Muscle layer of colon (tissue), 2 donors: ENCODE measurements around the gene CLSTN1.

Source experiments
- H3K27ac ChIP-seq: one replicate; pipeline ENCODE4 v1.7.0; 2013; ENCODE audit warnings: low read depth, mild to moderate bottlenecking, low read length, moderate library complexity
- H3K27me3 ChIP-seq, 2 donors: one replicate each; pipeline ENCODE4 v1.7.0; 2013; ENCODE audit warnings: low read length in 2 of 2, mild to moderate bottlenecking in 2 of 2; ENCODE audit not compliant: insufficient read depth in 2 of 2, control insufficient read depth in 1 of 2
- H3K36me3 ChIP-seq: one replicate; pipeline ENCODE4 v1.7.0; 2013; ENCODE audit warnings: mild to moderate bottlenecking, low read length; ENCODE audit not compliant: insufficient read depth
- H3K4me1 ChIP-seq: one replicate; pipeline ENCODE4 v1.7.0; 2013; ENCODE audit warnings: mild to moderate bottlenecking, low read length; ENCODE audit not compliant: insufficient read depth
- H3K4me3 ChIP-seq, 2 donors: one replicate each; pipeline ENCODE4 v1.7.0; 2013; ENCODE audit warnings: low read length in 2 of 2, low read depth in 1 of 2, mild to moderate bottlenecking in 1 of 2, moderate library complexity in 1 of 2
- H3K9ac ChIP-seq: one replicate; pipeline ENCODE4 v1.7.0; 2013; ENCODE audit warnings: low read length
- H3K9me3 ChIP-seq: one replicate; pipeline ENCODE4 v1.7.0; 2013; ENCODE audit warnings: mild to moderate bottlenecking, low read length
- donor health status: abdominal sarcoma.
- donor health status: Adenocarcinoma of cecum.

Gene CLSTN1

DNA sequence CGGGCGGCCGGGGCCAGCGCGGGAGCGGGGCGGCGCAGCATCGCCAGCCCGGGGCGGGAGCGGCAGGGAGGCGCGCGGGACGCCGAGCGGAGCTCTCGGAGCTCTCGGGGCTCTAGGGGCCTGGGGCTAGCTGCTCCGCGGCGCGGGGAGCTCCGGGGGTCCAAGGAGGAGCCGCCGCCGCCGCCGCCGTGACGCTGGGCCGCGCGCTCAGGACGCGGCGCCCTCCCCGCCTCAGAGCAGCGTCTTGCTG, 147 bp downstream of the CLSTN1 start:
- Histone ChIP-seq H3K36me3 (no peaks in the 10 kb centered on the region), H3K27me3 (no peaks in the 10 kb centered on the region), H3K9ac (no peak overlapping the region), H3K9me3 (no peaks in the 10 kb centered on the region), H3K27ac (peak overlapping the region; percentile 56), H3K4me3 (peak overlapping the region in 1 of 2 donors; percentile 81), H3K4me1 (peaks cover 30% of the 10 kb centered on the region)

DNA sequence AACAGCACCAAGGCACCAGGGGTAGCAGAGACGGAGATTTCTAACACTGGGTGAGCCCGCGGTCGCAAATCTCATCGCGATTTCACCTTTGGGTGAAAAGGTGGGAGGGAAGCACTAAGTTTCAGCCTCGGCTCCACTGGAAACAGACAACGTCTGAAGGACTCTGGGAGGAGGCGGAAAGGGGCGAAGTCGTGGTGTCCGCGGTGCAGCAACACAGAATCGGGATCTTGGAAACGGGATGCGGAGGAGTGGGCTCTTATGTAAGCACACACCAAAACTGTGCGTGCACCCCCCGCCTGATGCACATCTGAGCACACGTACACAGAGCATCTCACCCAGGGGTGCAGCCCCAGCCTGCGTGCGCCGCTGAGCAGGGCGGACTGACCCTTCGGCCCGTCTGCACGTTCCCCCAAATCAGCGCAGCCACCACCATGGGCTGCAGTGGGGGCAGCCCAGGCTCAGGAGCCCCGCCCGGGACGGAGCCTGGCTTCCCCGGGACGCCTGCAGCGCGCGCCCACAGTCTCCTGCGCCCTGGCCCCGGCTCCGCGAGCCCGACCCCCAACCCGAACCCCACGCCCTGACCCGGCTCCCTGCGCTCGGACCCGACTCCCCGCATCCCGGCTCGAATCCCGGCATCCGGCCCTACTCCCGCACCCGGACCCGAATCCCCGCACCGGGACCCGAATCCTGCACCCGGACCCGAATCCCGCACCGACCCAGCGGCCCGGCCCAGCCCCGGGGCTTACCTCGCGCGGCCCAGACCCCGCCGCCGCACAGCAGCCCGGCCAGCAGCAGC, 670 bp downstream of the CLSTN1 start:
- Histone ChIP-seq H3K4me3 (peak overlapping the region; percentile 81), H3K36me3 (no peaks in the 10 kb centered on the region), H3K27ac (peak overlapping the region; percentile 56), H3K9me3 (no peaks in the 10 kb centered on the region), H3K9ac (peak overlapping the region; percentile 16), H3K27me3 (no peaks in the 10 kb centered on the region), H3K4me1 (peaks cover 30% of the 10 kb centered on the region)

DNA sequence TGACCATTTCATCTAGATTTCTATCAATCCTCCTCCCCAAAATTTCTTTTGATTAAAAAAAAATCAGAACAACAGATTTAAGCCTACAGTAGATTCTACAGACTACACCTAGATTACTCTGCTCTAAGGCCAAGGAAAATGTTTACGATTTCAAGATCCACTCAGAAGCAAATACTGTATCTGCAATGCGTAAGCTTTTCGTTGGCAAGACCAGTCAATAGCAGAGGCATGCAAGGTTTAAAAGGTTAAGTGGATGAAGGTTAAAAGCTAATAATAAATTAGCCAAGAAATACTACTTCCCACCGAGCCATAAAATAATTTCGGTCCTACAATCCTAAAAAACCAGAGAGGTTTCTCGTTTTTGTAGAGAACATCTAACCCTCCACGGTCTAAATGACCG, 1.3 kb downstream of the CLSTN1 start:
- no peaks in the 10 kb centered on the region for H3K9me3 ChIP-seq
- no peaks in the 10 kb centered on the region for H3K27me3 ChIP-seq
- H3K9ac ChIP-seq: peak overlapping the region; percentile 16
- H3K36me3 ChIP-seq: no peaks in the 10 kb centered on the region
- peaks cover 30% of the 10 kb centered on the region for H3K4me1 ChIP-seq
- H3K27ac ChIP-seq: peak overlapping the region; percentile 56
- peak overlapping the region; percentile 81 for H3K4me3 ChIP-seq

DNA sequence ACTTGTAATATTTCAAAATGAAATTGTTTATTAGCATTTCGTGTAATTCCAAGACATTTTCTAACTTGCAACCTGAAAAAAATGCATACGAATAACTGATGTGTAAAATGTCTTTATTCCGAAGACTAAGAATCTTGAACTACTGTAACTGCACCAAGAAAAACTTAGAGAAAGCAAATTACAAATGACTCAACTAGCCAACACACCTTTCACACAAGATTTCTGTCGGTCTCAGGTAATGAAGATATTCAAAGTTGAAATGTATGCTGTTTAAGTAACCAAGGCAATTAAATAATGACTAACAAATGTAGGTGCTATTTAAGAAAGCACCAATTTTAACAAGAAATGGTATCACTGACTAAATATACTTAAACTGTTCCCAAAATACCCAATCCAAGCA, 2.1 kb downstream of the CLSTN1 start:
- H3K4me3 ChIP-seq: no peak overlapping the region
- H3K9ac ChIP-seq: no peak overlapping the region
- no peaks in the 10 kb centered on the region for H3K27me3 ChIP-seq
- no peaks in the 10 kb centered on the region for H3K36me3 ChIP-seq
- peaks cover 30% of the 10 kb centered on the region for H3K4me1 ChIP-seq
- no peaks in the 10 kb centered on the region for H3K9me3 ChIP-seq
- no peak overlapping the region for H3K27ac ChIP-seq

DNA sequence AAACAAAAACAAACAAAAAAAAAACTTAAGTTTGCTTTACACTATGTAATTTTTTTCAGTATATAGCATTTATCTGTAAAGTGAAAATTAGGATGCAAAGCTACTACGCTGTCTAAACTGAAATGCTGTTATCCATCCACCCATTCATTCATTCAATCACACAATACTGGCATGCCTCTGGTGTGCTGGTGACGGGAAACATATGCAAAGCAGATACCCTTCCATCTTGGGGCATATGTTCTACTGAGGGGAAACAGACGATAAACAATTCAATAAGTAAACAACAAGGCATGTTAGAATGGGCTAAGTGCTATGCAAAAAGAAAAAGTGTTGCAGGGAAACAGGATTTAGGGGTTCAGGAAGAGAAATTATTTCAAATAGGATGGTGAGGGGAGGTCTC, 3.2 kb downstream of the CLSTN1 start:
- peaks cover 25% of the 10 kb centered on the region for H3K4me1 ChIP-seq
- H3K27me3 ChIP-seq: no peaks in the 10 kb centered on the region
- H3K4me3 ChIP-seq: no peak overlapping the region
- H3K36me3 ChIP-seq: no peaks in the 10 kb centered on the region
- no peaks in the 10 kb centered on the region for H3K9me3 ChIP-seq
- H3K27ac ChIP-seq: no peak overlapping the region
- H3K9ac ChIP-seq: no peak overlapping the region

DNA sequence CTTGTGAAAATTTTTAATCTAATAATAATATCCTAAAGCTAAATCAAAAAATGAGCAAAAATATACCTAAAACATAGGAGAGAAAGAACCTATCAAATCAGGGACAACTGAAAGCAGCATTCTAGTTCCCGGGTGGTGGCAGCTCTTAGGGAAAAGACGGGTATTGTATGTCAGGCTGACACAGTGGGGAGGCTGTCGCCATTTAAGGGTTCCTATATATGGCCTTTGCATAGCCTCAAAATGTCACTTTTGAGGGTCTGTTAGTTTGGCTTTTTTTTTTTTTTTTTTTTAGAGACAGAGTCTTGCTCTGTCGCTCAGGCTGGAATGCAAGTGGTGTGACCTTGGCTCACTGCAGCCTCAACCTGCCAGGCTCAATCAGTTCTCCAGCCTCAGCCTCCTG, 6.0 kb downstream of the CLSTN1 start:
- no peak overlapping the region for H3K27ac ChIP-seq
- no peaks in the 10 kb centered on the region for H3K9me3 ChIP-seq
- H3K36me3 ChIP-seq: no peaks in the 10 kb centered on the region
- H3K4me3 ChIP-seq: no peak overlapping the region
- H3K9ac ChIP-seq: no peak overlapping the region
- no peaks in the 10 kb centered on the region for H3K27me3 ChIP-seq
- peaks cover 13% of the 10 kb centered on the region for H3K4me1 ChIP-seq

DNA sequence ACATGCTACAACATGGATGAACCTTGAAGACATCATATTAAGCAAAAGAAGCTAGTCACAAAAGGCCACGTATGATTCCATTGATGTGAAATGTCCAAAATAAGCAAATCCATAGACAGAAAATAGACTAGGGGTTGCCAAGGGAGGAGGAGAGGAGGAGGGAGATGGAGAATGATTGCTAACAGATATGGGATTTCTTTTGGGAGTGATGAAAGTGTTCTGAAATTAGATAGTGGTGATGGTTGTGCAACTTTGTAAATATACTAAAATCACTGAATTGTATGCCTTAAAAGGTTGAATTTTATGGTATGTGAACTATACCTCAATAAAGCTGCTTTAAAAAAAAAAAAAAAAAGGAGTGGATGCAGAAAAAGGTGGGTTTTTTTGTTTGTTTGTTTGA, 7.6 kb downstream of the CLSTN1 start:
- H3K4me3 ChIP-seq: no peak overlapping the region
- H3K9me3 ChIP-seq: no peaks in the 10 kb centered on the region
- H3K4me1 ChIP-seq: peaks cover 3% of the 10 kb centered on the region
- H3K27me3 ChIP-seq: no peaks in the 10 kb centered on the region
- H3K27ac ChIP-seq: no peak overlapping the region
- H3K9ac ChIP-seq: no peak overlapping the region
- H3K36me3 ChIP-seq: no peaks in the 10 kb centered on the region

DNA sequence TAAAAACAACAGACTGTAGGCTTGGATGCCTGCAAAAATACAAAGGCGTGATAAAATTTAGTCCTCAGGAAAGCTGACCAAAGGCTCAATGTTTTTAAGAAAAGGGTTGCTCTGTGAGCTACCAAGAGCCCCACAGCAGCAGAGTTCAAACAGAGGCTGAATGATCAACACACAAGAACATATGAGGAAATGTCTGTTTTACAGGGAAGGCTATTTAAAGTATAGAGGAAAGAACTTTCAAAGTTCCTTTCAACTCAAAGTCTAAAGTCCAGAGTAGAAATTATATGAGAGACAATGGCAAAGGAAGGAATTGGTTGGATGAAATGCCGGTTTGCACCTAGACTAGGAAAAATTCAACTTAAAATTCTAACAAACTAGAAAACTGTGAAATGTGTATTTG, 8.6 kb downstream of the CLSTN1 start:
- Histone ChIP-seq H3K36me3 (no peaks in the 10 kb centered on the region), H3K9me3 (no peaks in the 10 kb centered on the region), H3K27me3 (no peaks in the 10 kb centered on the region), H3K4me3 (no peak overlapping the region), H3K27ac (no peak overlapping the region), H3K9ac (no peak overlapping the region), H3K4me1 (peaks cover 4% of the 10 kb centered on the region)

DNA sequence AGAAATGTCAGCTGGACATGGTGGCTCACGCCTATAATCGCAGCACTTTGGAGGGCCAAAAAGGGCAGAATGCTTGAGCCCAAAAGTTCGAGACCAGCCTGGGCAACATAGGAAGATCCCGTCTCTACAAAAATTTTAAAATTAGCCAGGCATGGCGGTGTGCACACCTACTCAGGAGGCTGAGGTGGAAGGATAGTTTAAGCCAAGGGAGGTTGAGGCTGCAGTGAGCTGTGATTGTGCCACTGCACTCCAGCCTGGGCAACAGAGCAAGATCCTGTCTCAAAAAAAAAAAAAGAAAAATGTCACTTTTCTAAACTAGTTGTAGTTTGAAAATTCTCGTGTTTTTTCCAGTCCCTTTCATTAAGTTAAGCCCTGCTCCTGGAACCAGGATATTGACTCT, 9.1 kb downstream of the CLSTN1 start:
- Histone ChIP-seq H3K36me3 (no peaks in the 10 kb centered on the region), H3K27ac (no peak overlapping the region), H3K9me3 (no peaks in the 10 kb centered on the region), H3K4me3 (no peak overlapping the region), H3K27me3 (no peaks in the 10 kb centered on the region), H3K9ac (no peak overlapping the region), H3K4me1 (peaks cover 4% of the 10 kb centered on the region)

DNA sequence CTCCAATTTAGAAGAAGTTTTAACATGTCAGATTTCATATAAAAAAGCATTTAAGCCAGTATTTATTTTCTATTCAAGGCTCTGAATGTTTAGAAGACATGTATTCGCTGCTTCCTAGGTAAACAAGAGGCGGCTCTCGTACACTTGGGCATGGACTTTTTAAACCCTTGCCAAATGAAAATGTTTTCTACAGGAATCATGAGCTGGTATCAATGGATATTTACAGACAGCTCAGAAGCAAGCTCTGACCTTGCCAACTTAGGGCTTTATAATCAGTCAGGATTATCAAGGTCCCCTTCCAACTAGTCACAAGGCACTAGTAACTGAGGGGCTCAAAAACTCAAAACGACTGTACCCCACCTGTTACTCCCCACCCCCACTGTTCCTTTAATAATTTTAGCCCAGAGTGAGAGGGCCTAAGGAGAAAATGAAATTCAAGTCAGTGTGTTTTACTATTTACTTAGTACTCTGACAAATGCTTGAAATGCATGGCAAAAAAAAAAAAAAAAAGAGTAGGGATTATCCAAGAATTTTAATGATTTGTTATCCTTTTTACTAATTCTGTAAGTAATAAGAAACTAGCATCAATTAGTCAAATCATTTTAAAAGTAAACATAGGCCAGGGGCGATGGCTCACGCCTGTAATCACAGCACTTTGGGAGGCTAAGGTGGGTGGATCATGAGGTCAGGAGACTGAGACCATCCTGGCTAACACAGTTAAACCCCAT, 12.4 kb downstream of the CLSTN1 start:
- H3K27ac ChIP-seq: no peak overlapping the region
- no peak overlapping the region for H3K4me3 ChIP-seq
- H3K36me3 ChIP-seq: no peaks in the 10 kb centered on the region

DNA sequence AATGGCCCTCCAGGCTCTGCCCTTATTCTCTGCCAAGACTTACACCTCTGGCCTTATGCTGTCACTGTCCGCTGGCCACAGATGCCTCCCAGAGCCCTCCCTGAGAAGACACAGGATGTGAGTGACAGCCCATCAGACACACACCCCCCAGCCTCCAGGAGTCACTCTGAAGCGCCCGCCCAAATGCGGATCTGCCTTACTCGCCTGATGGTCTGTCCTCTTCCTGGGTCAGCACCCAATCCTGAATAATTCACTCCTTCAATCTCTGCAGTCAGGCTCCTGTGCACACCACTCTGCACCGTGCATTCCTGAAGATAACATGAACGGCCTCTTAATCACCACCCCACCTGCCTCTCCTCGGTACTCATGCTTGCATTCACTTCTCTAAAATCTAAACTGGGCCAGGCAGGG, 14.7 kb downstream of the CLSTN1 start:
- H3K9ac ChIP-seq: no peak overlapping the region
- H3K27me3 ChIP-seq: no peaks in the 10 kb centered on the region

More for the DNA sequence above, 12.4 kb downstream of the CLSTN1 start:
- Histone ChIP-seq H3K9me3 (no peaks in the 10 kb centered on the region), H3K9ac (no peak overlapping the region), H3K27me3 (no peaks in the 10 kb centered on the region), H3K4me1 (peaks cover 4% of the 10 kb centered on the region)

DNA sequence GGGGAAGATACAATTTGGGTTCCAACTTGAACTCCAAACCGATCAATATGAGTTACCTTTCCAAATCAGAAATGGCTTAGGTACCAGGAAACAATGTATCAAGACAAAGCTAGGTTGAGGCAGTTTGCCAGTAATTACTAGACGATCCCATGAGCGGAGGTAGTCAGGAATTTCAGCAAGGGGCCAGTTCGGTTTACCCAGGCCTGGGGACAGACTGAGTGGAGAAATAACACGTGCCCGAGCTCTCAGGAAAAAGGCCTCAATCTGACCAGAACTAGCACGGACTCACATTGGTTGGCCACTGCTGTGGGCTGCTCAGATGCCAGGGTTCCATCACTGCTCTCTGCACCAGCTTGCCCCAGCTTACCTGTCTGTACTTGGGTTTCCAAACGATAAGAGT, 15.3 kb downstream of the CLSTN1 start:
- Histone ChIP-seq H3K4me1 (peaks cover 4% of the 10 kb centered on the region), H3K9me3 (no peaks in the 10 kb centered on the region), H3K27ac (no peak overlapping the region)

More for the DNA sequence above, 14.7 kb downstream of the CLSTN1 start:
- Histone ChIP-seq H3K9me3 (no peaks in the 10 kb centered on the region), H3K4me3 (no peak overlapping the region), H3K36me3 (no peaks in the 10 kb centered on the region), H3K4me1 (peaks cover 4% of the 10 kb centered on the region), H3K27ac (no peak overlapping the region)

More for the DNA sequence above, 15.3 kb downstream of the CLSTN1 start:
- H3K9ac ChIP-seq: no peak overlapping the region
- no peaks in the 10 kb centered on the region for H3K36me3 ChIP-seq
- H3K27me3 ChIP-seq: no peaks in the 10 kb centered on the region
- no peak overlapping the region for H3K4me3 ChIP-seq
